Measurements from ENCODE around the gene UGT1A7.
A peak's percentile ranks its signal among the peaks of the same experiment; 100 is the strongest.
"Not testable (repeated sequence)": the region's sequence is repeated elsewhere in the genome, so short reads cannot be mapped to it uniquely, and the experiment has no call there.

Gene UGT1A7

DNA sequence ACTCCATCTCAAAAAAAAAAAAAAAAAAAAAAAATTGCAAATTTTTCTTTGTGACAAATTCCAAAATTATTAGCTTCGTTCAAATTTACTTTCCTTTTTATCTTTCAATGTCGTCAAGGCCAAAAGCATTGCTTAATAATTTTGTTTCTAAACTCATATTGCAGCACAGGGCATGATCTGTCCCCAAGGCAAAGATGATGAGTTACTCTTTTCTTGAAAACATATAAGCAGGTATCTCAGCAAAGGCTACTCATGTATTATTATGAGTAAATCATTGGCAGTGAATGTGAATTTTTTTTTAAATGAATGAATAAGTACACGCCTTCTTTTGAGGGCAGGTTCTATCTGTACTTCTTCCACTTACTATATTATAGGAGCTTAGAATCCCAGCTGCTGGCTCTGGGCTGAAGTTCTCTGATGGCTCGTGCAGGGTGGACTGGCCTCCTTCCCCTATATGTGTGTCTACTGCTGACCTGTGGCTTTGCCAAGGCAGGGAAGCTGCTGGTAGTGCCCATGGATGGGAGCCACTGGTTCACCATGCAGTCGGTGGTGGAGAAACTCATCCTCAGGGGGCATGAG is at the start of gene UGT1A7:
TSS of gene UGT1A7 (plus strand) at position 381 of the 579 bp plus-strand sequence. CDS start at position 418, 37 bp downstream.
- no peak for DNase-seq

GRCh38 chr2:233636306-233636705 is 45.4 kb upstream of the UGT1A7 start, which contains the start of gene UGT1A10:
TSS of gene UGT1A10 (plus strand) at chr2:233636448. CDS start at chr2:233636523, 75 bp downstream.
- not testable (repeated sequence) for DNase-seq

DNA sequence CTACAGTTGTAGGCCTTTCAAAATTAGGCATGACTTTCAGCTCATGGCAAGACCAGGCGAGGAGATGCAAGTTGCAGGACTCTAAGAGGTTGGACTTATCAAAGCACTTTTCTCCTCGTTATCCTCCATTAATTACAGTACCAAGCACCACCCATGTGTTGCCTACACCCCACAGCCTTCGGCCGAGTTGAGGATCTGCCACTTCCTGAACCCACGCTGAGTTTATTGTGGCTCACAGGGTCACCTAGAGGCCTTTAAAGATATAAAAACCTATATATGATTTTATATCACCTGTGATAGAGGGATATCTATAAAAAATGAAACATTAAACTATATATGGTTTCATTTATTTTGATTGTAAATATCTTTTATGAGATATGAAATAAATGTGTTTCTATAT is 42.9 kb upstream of the UGT1A7 start:
- no peak for DNase-seq

DNA sequence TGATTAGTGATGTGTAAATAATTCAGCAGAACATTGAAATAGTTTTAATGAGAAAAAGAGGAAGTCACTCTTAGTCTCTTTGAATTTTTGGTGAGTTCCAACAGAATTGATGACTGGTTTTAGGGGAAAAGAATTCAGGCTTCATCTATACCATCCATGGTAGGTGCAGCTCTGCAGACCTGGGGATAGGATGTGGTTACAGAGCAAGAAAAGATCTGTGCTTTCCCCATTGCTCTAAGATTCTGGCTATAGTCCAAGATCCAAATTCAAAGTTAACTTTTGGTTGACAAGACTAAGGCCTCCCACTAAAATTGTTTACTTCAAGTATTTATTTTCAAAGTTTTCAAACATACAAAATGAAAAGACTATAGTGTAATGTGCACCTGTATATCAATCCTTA is 41.8 kb upstream of the UGT1A7 start:
- no peak for DNase-seq

DNA sequence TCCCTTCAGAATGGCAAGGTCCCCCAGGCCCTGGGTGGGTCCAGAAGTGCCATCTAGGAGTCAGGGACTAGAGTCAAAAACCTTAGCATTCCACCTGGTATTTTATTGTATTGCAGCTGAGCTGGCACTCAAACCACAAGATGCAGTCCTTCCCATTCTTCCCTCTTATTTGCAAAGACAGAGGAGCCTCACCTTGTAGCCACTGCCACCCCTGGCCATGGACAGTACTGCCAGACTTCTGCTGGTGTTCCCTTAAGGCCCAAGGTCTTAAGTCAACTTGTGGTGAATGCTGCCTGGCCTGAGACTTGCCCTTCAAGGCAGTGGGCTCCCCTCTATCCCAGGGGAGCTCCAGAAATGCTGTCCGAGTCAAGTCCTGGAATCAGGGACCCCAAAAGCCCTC is 38.6 kb upstream of the UGT1A7 start:
- no peak for DNase-seq

DNA sequence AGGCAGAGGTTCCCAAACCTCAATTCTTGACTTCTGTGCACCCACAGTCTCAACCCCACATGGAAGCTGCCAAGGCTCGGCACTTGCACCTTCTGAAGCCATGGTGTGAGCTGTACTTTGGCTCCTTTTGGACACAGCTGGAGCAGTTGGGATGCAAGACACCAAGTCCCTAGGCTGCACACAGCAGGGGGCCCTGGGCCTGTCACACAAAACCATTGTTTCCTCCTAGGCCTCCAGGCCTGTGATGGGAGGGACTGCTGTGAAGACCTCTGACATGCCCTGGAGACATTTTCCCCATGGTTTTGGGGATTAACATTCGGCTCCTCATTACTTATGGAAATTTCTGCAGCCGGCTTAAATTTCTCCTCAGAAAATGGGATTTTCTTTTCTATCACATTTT is 35.7 kb upstream of the UGT1A7 start:
- not testable (repeated sequence) for DNase-seq

- DNase-seq: no peak
Observed at GRCh38 chr2:233650981-233651380, 30.7 kb upstream of the UGT1A7 start.

GRCh38 chr2:233651430-233651829 is 30.3 kb upstream of the UGT1A7 start:
- no peak for DNase-seq

DNA sequence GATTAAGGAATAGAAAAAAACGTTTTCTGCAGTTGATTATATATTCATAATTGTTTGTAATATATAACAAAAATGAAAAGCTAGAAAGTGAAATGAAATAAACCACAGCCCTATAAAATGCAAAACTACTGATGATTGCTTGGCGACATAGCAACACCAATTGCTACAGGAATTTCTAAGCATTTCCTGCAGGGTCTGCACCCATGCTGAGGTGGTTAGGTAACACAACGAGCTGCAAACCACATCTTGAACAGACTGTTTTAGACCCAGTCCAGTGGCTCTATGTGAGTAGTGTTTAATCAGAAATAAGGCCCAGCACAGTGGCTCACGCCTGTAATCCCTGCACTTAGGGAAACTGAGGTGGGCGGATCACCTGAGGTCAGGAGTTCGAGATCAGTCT is 27.2 kb upstream of the UGT1A7 start:
- DNase-seq: no peak

- no peak for DNase-seq
Observed at GRCh38 chr2:233655043-233655442, 26.7 kb upstream of the UGT1A7 start.

DNA sequence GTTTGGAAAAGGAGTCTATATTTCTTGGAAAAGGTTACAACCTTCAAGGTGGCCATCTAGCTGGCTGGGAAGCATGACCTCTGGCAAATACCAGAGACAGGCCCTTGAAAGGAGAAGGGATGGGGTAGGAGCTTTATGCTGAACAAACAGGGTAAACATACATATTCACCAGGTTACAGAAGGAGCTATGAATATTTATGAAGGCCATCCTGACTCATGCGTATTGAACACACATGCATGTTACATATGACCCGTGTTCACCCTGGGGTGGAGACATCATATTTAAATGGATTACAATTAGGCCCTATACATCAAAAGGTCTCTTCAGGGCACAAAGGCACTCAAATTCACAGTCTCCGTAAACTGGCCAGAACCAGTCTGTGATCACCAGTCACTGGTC is 25.8 kb upstream of the UGT1A7 start:
- not testable (repeated sequence) for DNase-seq

GRCh38 chr2:233656443-233656842 is 25.3 kb upstream of the UGT1A7 start:
- DNase-seq: peak in 1 of 2 experiments; percentile 5

GRCh38 chr2:233658610-233659009 is 23.1 kb upstream of the UGT1A7 start:
- DNase-seq: no peak

DNA sequence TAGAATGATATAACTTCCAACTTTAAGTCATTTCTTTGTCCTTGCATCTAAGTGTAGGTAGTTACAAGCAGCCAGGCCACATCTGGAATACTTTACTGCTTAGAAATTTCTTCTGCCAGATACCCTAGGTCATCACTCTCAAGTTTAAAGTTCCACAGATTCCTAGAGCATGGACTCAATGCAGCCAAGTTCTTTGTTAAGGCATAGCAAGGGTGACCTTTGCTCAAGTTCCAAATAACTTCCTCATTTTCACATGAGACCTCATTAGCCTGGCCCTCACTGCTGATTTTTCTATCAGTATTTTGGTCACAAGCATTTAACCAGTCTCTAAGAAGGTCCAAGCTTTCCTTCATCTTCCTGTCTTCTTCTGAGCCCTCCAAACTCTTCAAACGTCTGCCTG is 17.8 kb upstream of the UGT1A7 start:
- DNase-seq: no peak

- no peak for DNase-seq
Observed at GRCh38 chr2:233668605-233669260, 13.0 kb upstream of the UGT1A7 start.

- DNase-seq: no peak
Observed at GRCh38 chr2:233671290-233672161, 10.2 kb upstream of the UGT1A7 start, which contains the start of gene UGT1A9. TSS of gene UGT1A9 (plus strand) at chr2:233671898. CDS start at chr2:233671935, 37 bp downstream.

- no peak for DNase-seq
Observed at GRCh38 chr2:233672886-233673285, 8.8 kb upstream of the UGT1A7 start.

GRCh38 chr2:233673896-233674295 is 7.8 kb upstream of the UGT1A7 start:
- DNase-seq: no peak

DNA sequence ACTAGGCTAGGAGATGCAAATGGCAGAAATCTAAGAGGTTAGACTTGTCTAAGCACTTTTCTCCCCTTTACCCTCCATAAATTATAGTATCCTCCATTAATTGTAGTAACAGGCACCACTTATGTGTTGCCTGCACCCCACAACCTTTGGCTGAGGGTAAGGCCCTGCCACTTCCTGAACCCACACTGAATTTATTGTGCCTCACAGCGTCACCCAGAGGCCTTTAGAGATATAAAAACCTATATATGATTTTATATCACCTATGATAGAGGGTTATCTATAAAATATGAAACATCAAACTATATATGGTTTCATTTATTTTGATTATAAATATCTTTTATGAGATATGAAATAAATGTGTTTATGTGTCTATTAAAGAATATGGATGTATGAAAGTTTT is 7.4 kb upstream of the UGT1A7 start:
- DNase-seq: no peak

- no peak for DNase-seq
Observed at GRCh38 chr2:233674995-233675394, 6.7 kb upstream of the UGT1A7 start.

- DNase-seq: no peak
Observed at GRCh38 chr2:233676046-233676445, 5.7 kb upstream of the UGT1A7 start.

DNA sequence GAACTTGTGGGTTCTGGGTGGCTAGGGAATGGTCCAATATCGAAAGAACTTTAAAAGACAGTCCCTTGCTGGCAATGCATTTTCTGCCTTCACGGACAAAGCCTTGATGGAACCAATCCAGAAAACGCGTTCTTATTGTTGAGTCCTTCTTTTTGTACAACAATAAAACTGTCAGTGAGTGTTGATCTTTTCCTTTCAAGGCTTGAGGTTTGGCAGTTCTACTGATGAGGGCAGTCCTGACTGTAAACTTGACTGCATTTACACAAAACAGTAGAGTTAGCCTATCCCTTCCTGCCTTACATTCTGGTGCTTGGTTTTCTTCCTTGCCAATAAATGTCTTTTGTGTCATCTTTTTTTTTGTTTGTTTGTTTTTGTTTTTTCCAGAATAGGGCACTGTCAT is 2.5 kb upstream of the UGT1A7 start:
- DNase-seq: no peak

DNA sequence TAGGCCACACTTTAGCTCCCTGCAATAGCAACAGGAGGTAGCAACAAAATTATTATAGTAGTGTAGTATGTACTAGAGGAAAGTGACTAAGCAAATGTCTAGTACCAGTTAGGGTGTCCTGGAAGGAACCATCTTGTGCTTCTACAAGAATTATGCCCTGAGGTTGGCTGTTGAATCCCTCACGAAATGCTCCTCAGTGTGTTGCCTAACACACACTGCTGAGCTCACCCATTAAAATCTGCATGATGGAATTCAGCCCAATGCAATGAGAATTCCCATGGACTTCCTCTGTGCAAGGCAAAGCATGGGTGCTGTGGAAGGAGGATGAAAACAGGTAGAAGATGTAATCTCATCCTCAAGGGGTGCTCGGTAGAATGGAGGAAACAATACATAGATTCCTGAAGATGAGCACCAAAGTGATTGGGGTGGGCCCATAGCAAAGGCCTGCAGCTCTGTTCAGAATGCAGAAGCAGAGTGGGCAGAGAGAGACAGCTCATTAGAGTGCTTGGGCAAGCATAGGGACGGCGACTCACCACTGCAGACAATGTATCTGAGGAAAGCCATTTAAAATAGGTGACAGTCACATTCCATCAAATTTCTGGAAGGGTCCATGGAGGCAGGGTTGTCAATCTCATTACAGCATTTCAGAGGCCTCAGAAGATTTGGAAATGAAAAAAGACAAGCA is 1.2 kb upstream of the UGT1A7 start:
- DNase-seq: no peak

Data from activated CD4-positive, alpha-beta T cell treated with anti-CD3 and anti-CD28 coated beads, Interleukin-2, amount 50 U/mL, for 48 hours (primary cell).